Measurements from ENCODE around the gene KIF1B. TPM values are rescaled to one million over a fixed set of nuclear protein-coding genes. Genes with fewer than 3 reads are reported as not detected.
A peak's percentile ranks its signal among the peaks of the same experiment; 100 is the strongest.

The KIF1B gene
- total and polyA plus RNA-seq, 10 of the 15 experiments (the other 5 are each of a cell fraction or from before 2014, with no cell fraction given), result 2.1 to 16.5 (median 8.7) TPM

- TF ChIP-seq YY1 (IDR thresholded peaks at IDR 0.05; ENCODE audit: low read depth, low read length), result no peak
- TF ChIP-seq SPI1 (IDR thresholded peaks at IDR 0.05; ENCODE audit: borderline replicate concordance, insufficient read depth, low read depth, low read length), result peak; percentile 39; the same call in 1 of the 2 replicates
- ATAC-seq, result peak; percentile 90
- Histone ChIP-seq H3K27me3 (replicated peaks in 1 of 2; ENCODE audit: control insufficient read depth in 2 of 2, insufficient read depth in 2 of 2, low read length in 1 of 2) (no peaks in the 10 kb centered on the region), H3K27ac (ENCODE audit: control insufficient read depth, insufficient read depth) (peak overlapping the region; percentile 50; the same call in 1 of the 2 replicates), H2AFZ (ENCODE audit: control insufficient read depth, low read depth, low read length) (peak overlapping the region; percentile 77), H3K4me2 (ENCODE audit: control insufficient read depth, insufficient read depth) (peak overlapping the region; percentile 7; the same call in 1 of the 2 replicates), H3K4me1 (ENCODE audit: control insufficient read depth, insufficient read depth, low read length) (peaks cover 4% of the 10 kb centered on the region; the same call in 1 of the 2 replicates), H3K9me3 (replicated peaks; ENCODE audit: control insufficient read depth, insufficient read depth, low read length) (no peaks in the 10 kb centered on the region), H3K79me2 (ENCODE audit: control insufficient read depth, insufficient read depth, low read length) (no peaks in the 10 kb centered on the region), H3K4me3 (no peak overlapping the region; the same call in 1 of the 2 replicates), H3K36me3 (ENCODE audit: control insufficient read depth in 2 of 2, insufficient read depth in 2 of 2, low read length in 1 of 2) (no peaks in the 10 kb centered on the region), H4K20me1 (ENCODE audit: control insufficient read depth, insufficient read depth) (no peaks in the 10 kb centered on the region), H3K9ac (ENCODE audit: control insufficient read depth, insufficient read depth, low read length) (no peak overlapping the region)
- POLR2A ChIA-PET, result interaction anchor here (0.7 to 1.0 kb wide), 2 partner anchors 10 to 15 kb away, joined by 3 to 4 read pairs; no protein-coding TSS in a partner anchor
- in situ Hi-C loops (cut with MboI), result no loop called here
- RAD21 ChIA-PET (ENCODE audit: unreplicated experiment), result no interaction called here
- FAIRE-seq, result peak; percentile 41
- intact Hi-C loops (cut with micrococcal nuclease; ENCODE audit: unreplicated experiment), result no loop called here
- DNase-seq (ENCODE audit: low read depth, low spot score), result peak; percentile 37
- CTCF ChIA-PET, result interaction anchor here (1.2 to 1.7 kb wide), 2 partner anchors 14 to 20 kb away, joined by 3 to 5 read pairs; no protein-coding TSS in a partner anchor
- 21% methylated on average over 4 of the region's 4 CpGs for whole genome bisulfite sequencing (ENCODE audit: insufficient coverage, insufficient replicate concordance, low lambda C conversion rate, missing lambda C conversion rate)
- BruUV-seq (replicated peaks), result no TSS peak
- SMC1A ChIA-PET (ENCODE audit: uncharacterized antibody, unreplicated experiment), result interaction anchor here (0.6 to 1.7 kb wide), 4 partner anchors 19 to 433 kb away, joined by 3 to 5 read pairs (median 4); no protein-coding TSS in a partner anchor
Measured at GRCh38 chr1:10189659-10190058, 20.7 kb upstream of the KIF1B start.

GRCh38 chr1:10192263-10192662, 18.1 kb upstream of the KIF1B start:
- RAD21 ChIA-PET (ENCODE audit: unreplicated experiment), result no interaction called here
- Histone ChIP-seq H3K4me1 (ENCODE audit: control insufficient read depth, insufficient read depth, low read length) (peaks cover 4% of the 10 kb centered on the region; the same call in 1 of the 2 replicates), H3K36me3 (ENCODE audit: control insufficient read depth in 2 of 2, insufficient read depth in 2 of 2, low read length in 1 of 2) (no peaks in the 10 kb centered on the region), H3K9ac (ENCODE audit: control insufficient read depth, insufficient read depth, low read length) (no peak overlapping the region), H3K27ac (ENCODE audit: control insufficient read depth, insufficient read depth) (no peak overlapping the region), H2AFZ (ENCODE audit: control insufficient read depth, low read depth, low read length) (no peak overlapping the region), H3K79me2 (ENCODE audit: control insufficient read depth, insufficient read depth, low read length) (no peaks in the 10 kb centered on the region), H3K9me3 (replicated peaks; ENCODE audit: control insufficient read depth, insufficient read depth, low read length) (no peaks in the 10 kb centered on the region), H4K20me1 (ENCODE audit: control insufficient read depth, insufficient read depth) (no peaks in the 10 kb centered on the region), H3K27me3 (replicated peaks in 1 of 2; ENCODE audit: control insufficient read depth in 2 of 2, insufficient read depth in 2 of 2, low read length in 1 of 2) (no peaks in the 10 kb centered on the region), H3K4me2 (ENCODE audit: control insufficient read depth, insufficient read depth) (no peak overlapping the region), H3K4me3 (no peak overlapping the region)
- no peak for FAIRE-seq
- ATAC-seq, result no peak
- no TSS peak for BruUV-seq (replicated peaks)
- SMC1A ChIA-PET (ENCODE audit: uncharacterized antibody, unreplicated experiment), result interaction anchor here (0.9 kb wide), 1 partner anchor 25 kb away, joined by 3 read pairs; no protein-coding TSS in a partner anchor
- intact Hi-C loops (cut with micrococcal nuclease; ENCODE audit: unreplicated experiment), result no loop called here
- TF ChIP-seq TARDBP (IDR thresholded peaks at IDR 0.05; ENCODE audit: borderline replicate concordance), result no peak
- DNase-seq (ENCODE audit: low read depth, low spot score), result no peak
- POLR2A ChIA-PET, result no interaction called here
- 63% methylated on average over 5 of the region's 5 CpGs for WGBS (ENCODE audit: insufficient coverage, insufficient replicate concordance, low lambda C conversion rate, missing lambda C conversion rate)
- in situ Hi-C loops (cut with MboI), result no loop called here
- CTCF ChIA-PET, result interaction anchor here (0.6 to 0.7 kb wide), 2 partner anchors 24 to 139 kb away, joined by 3 to 4 read pairs; no protein-coding TSS in a partner anchor
